22Rv1 (cell line): ENCODE measurements around the gene KASH5.
A peak's percentile ranks its signal among the peaks of the same experiment; 100 is the strongest.

Source experiments
- H3K27ac ChIP-seq: fragments of 450-650 bp; 2 replicates; pipeline ENCODE4 v1.5.1; 2017
- CTCF ChIP-seq: fragments of 450-650 bp; IDR thresholded peaks from 2 replicates; pipeline ENCODE4 v1.5.1; 2017; ENCODE audit warnings: mild to moderate bottlenecking
- ZFX ChIP-seq: fragments of 450-650 bp; IDR thresholded peaks from 2 replicates; pipeline ENCODE4 v1.6.1; 2017; ENCODE audit warnings: antibody characterized with exemption, borderline replicate concordance

The KASH5 gene

GRCh38 chr19:49343123-49343522 is 44.9 kb upstream of the KASH5 start:
- H3K27ac ChIP-seq: no peak overlapping the region
- TF ChIP-seq CTCF (no peak), ZFX (no peak)

DNA sequence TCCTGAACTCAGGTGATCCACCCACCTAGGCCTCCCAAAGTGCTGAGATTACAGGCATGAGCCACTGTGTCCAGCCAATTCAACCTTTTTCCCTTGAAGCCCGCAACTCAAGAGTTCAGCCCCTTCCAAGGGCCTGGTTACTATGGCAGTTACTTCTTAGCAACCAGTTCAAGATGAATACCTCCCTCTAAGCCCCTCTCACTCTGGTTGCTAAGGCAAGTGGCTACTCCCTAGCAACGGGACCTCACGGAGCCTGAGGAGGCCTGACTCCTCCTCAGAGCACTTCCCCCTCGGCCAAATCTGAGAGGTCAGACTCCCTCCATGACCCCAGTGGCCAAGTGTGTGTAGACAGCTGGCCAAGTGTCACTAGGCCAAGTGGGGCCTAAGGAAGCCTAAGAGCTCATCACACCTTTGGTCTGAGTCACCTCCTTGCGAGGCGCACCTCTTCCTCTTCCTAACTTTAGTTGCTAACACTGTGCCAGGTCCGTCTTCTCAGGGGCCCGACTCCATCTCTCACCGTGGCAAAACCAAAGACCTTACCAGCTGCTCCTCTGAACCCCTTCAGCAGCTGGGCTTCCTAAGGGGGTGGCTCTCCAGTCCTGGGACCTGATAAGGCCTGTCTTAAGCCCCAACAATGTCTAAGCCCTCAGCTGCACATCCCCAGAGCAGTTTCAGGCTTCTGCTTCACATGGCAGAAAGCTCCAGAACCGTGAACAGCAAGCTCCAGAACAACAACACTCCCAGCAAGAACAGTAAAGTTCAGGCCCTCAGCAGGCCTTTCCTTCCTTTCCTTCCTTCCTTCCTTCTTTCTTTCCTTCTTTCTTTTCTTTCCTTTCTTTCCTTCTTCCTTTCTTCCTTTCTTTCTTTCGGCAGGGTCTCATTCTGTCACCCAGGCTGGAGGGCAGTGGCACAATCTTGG is 43.3 kb upstream of the KASH5 start:
- no peak overlapping the region for H3K27ac ChIP-seq
- TF ChIP-seq CTCF: no peak
- TF ChIP-seq ZFX: no peak

DNA sequence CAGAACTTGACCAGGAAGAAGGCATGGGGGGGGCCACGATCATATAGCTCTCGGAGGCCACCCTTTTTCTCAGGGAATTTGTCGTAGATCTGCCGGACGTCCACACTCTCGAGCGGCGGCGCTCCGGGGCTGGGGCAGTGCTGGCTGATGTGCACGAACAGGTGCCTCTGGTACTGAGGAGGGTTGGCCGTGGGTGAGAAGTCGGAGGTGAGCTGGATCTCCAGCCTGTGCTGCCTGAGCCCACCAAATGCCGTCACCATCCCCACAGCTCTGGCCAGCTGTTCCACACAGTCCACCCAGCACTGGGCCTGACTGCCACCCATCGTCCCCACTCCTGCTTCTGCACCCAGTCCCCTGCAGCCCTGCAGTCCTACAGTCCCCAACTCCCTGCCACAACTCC is 40.9 kb upstream of the KASH5 start:
- H3K27ac ChIP-seq: no peak overlapping the region
- no peak for TF ChIP-seq CTCF
- TF ChIP-seq ZFX: no peak

GRCh38 chr19:49347835-49348234 is 40.2 kb upstream of the KASH5 start:
- H3K27ac ChIP-seq: no peak overlapping the region
- no peak for TF ChIP-seq ZFX

GRCh38 chr19:49348305-49349189 is 39.5 kb upstream of the KASH5 start:
- no peak overlapping the region for H3K27ac ChIP-seq
- no peak for TF ChIP-seq ZFX
- no peak for TF ChIP-seq CTCF

DNA sequence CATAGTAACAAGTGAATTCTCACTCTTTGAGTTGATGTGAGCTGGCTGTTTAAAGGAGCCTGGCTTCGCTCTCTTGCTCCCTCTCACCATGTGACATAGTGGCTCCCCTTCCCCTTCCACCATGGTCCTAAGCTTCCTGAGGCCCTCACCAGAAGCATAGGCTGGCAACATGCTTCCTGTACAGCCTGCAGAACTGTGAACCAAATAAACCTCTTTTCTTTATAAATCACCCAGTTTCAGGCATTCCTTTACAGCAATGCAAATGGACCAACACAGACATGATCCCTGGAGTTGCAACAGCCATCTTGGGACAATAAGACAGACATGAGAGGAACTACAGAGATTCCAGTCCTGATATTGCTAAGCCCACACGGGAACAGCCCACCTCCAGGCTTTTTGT is 38.5 kb upstream of the KASH5 start:
- TF ChIP-seq ZFX: no peak
- no peak for TF ChIP-seq CTCF
- 0 out of 2 replicates have a peak overlapping the region, but pooled peaks have one; percentile 8 for H3K27ac ChIP-seq

GRCh38 chr19:49355909-49356353 is 32.1 kb upstream of the KASH5 start:
- no peak overlapping the region for H3K27ac ChIP-seq
- TF ChIP-seq CTCF (no peak), ZFX (no peak)
